Sigmoid colon (tissue), 4 donors: ENCODE results near the gene SPAM1.

ENCODE experiments used
- EP300 ChIP-seq, 4 donors: sonication (generic); formaldehyde crosslinking; IDR thresholded peaks; one replicate each; pipeline ENCODE4 v1.6.1; 2017; ENCODE audit warnings: antibody characterized with exemption in 4 of 4
- POLR2A ChIP-seq, 2 donors: fragments of 450-650 bp; IDR thresholded peaks; one replicate each; pipeline ENCODE4 v1.6.1; 2016; ENCODE audit warnings: antibody characterized with exemption in 2 of 2, mild to moderate bottlenecking in 2 of 2, moderate library complexity in 2 of 2
- POLR2AphosphoS5 ChIP-seq, 4 donors: sonication (generic); formaldehyde crosslinking; IDR thresholded peaks; one replicate each; pipeline ENCODE4 v1.6.1; 2017; ENCODE audit warnings: antibody characterized with exemption in 4 of 4
- TF ChIP-seq, protein P1 (sequence below), 4 experiments: fragments of 450-650 bp in 3 of 4; fragments of 200-600 bp in 1 of 4; IDR thresholded peaks; one replicate each; pipeline ENCODE4 v1.5.1; 2016 to 2019; ENCODE audit warnings: antibody characterized with exemption in 4 of 4, mild to moderate bottlenecking in 3 of 4, moderate library complexity in 2 of 4

DNA sequence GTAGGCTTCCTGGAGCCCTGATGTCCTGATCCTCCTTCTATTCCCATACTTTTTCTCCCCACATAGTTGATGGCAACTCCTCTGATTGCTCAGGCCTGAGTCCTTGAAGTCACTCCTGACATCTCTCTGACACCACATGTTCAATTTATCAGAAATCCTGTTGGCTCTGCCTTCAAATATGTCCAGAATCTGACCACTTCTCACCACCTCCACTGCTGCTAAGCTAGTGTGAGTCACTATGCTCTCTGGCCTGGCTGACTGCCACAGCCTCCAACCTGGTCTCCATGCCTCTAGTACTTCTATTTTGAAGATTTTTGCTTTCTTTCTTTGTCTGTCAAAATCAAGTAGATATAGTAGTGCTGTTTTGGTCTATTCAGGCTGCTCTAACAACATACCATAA lies 54.8 kb downstream of the SPAM1 start:
- TF ChIP-seq, protein P1, sequence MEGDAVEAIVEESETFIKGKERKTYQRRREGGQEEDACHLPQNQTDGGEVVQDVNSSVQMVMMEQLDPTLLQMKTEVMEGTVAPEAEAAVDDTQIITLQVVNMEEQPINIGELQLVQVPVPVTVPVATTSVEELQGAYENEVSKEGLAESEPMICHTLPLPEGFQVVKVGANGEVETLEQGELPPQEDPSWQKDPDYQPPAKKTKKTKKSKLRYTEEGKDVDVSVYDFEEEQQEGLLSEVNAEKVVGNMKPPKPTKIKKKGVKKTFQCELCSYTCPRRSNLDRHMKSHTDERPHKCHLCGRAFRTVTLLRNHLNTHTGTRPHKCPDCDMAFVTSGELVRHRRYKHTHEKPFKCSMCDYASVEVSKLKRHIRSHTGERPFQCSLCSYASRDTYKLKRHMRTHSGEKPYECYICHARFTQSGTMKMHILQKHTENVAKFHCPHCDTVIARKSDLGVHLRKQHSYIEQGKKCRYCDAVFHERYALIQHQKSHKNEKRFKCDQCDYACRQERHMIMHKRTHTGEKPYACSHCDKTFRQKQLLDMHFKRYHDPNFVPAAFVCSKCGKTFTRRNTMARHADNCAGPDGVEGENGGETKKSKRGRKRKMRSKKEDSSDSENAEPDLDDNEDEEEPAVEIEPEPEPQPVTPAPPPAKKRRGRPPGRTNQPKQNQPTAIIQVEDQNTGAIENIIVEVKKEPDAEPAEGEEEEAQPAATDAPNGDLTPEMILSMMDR (IDR thresholded peaks at IDR 0.05), result no peak
- TF ChIP-seq POLR2AphosphoS5 (IDR thresholded peaks at IDR 0.05) (no peak), POLR2A (IDR thresholded peaks at IDR 0.05) (no peak), EP300 (IDR thresholded peaks at IDR 0.05) (no peak)
